ENCODE data around the gene ADAMTSL5. TPM values are rescaled to one million over a fixed set of nuclear protein-coding genes. Genes with fewer than 3 reads are reported as not detected.
A peak's percentile ranks its signal among the peaks of the same experiment; 100 is the strongest.

The ADAMTSL5 gene
- total and polyA plus RNA-seq, 9 of the 15 experiments (the other 6 are each of a cell fraction or from before 2014, with no cell fraction given), result 1.0 to 11.6 (median 4.1) TPM

GRCh38 chr19:1507763-1508506 is 4.9 kb downstream of the ADAMTSL5 start (continued):
- peak; percentile 100 for TF ChIP-seq NEUROD1 (IDR thresholded peaks at IDR 0.05; ENCODE audit: borderline replicate concordance, low read depth, low read length, partially characterized antibody)
- TF ChIP-seq NELFE (IDR thresholded peaks at IDR 0.05; ENCODE audit: insufficient read depth, insufficient read length), result no peak
- TF ChIP-seq GABPB2 (CRISPR knock-in tag; conservative IDR thresholded peaks at IDR 0.05), result no peak; the same call in 1 of the 2 replicates
- TF ChIP-seq HNRNPK (IDR thresholded peaks at IDR 0.05; ENCODE audit: low read depth, low read length, poor library complexity, severe bottlenecking), result no peak
- TF ChIP-seq MAX (CRISPR knock-in tag; IDR thresholded peaks at IDR 0.05), result peak; percentile 96
- TF ChIP-seq SP1 (CRISPR knock-in tag; IDR thresholded peaks at IDR 0.05), result peak; percentile 77
- no peak; the same call in 1 of the 2 replicates for TF ChIP-seq SREBF2 (CRISPR knock-in tag; IDR thresholded peaks at IDR 0.05)
- no peak for TF ChIP-seq SMARCB1 (IDR thresholded peaks at IDR 0.05; ENCODE audit: insufficient read length, low read depth)
- no peak for TF ChIP-seq ZNF282 (CRISPR knock-in tag; IDR thresholded peaks at IDR 0.05)
- no peak for TF ChIP-seq NFIX (CRISPR knock-in tag; IDR thresholded peaks at IDR 0.05; ENCODE audit: low read depth)
- peak; percentile 93 for TF ChIP-seq RBM25 (IDR thresholded peaks at IDR 0.05; ENCODE audit: low read depth, low read length, severe bottlenecking)
- TF ChIP-seq TFE3 (CRISPR knock-in tag; IDR thresholded peaks at IDR 0.05), result no peak
- TF ChIP-seq TAF1 (IDR thresholded peaks at IDR 0.05; ENCODE audit: control insufficient read depth, extremely low read depth, insufficient read depth, low read length, severe bottlenecking), result peak; percentile 16
- peak; percentile 98 for TF ChIP-seq TFAP4 (CRISPR knock-in tag; IDR thresholded peaks at IDR 0.05; ENCODE audit: borderline replicate concordance)
- TF ChIP-seq FOXK1 (CRISPR knock-in tag; IDR thresholded peaks at IDR 0.05; ENCODE audit: borderline replicate concordance), result no peak
- no peak for TF ChIP-seq HIVEP1 (CRISPR knock-in tag; IDR thresholded peaks at IDR 0.05)
- no peak for TF ChIP-seq ZNF408 (CRISPR knock-in tag; IDR thresholded peaks at IDR 0.05; ENCODE audit: low read depth)
- TF ChIP-seq DMBX1 (CRISPR knock-in tag; IDR thresholded peaks at IDR 0.05; ENCODE audit: borderline replicate concordance), result no peak
- no peak for TF ChIP-seq ZNF143 (CRISPR knock-in tag; IDR thresholded peaks at IDR 0.05)
- no peak for TF ChIP-seq AFF1 (IDR thresholded peaks at IDR 0.05; ENCODE audit: low read depth in 1 of 2, partially characterized antibody in 2 of 2)
- TF ChIP-seq ZFP30 (CRISPR knock-in tag; IDR thresholded peaks at IDR 0.05; ENCODE audit: borderline replicate concordance), result no peak
